GM19023 (cell line): ENCODE data around the gene WFDC1.

Experiments used
- ATAC-seq: cut with Tn5 transposase; IDR thresholded peaks from one replicate; pipeline ENCODE4 v1.9.1; 2021; ENCODE audit warnings: mild to moderate bottlenecking, moderate library complexity; ENCODE audit not compliant: unreplicated experiment

The WFDC1 gene, protein sequence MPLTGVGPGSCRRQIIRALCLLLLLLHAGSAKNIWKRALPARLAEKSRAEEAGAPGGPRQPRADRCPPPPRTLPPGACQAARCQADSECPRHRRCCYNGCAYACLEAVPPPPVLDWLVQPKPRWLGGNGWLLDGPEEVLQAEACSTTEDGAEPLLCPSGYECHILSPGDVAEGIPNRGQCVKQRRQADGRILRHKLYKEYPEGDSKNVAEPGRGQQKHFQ

DNA sequence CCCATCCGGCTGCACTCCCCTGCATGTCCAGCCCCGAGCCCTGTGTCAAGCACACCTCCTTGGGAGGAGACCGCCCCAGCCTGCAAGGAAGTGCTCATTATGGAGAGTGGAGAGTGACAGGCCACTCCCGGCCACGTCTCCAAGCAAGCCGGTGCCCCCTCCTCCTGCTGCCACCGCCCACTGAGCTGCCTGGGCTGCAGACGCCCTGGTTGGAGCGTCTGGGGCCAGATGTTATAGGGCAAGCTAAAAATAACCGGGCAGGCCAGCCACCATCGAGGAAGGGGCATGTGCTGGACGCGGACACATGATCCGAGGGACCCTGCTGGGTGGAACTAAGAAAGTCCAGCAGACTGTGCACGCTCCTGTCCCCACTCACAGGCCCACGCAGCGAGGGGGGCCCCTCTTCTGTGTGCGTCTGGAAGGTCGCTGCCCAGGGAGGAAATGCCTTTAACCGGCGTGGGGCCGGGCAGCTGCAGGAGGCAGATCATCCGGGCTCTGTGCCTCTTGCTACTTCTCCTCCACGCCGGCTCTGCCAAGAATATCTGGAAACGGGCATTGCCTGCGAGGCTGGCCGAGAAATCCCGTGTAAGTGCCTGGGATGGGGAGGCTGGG lies at the start of gene WFDC1:
TSS of gene WFDC1 (plus strand) at position 348 of the 612 bp plus-strand sequence. CDS start at position 442, 94 bp downstream.
- ATAC-seq: no peak

DNA sequence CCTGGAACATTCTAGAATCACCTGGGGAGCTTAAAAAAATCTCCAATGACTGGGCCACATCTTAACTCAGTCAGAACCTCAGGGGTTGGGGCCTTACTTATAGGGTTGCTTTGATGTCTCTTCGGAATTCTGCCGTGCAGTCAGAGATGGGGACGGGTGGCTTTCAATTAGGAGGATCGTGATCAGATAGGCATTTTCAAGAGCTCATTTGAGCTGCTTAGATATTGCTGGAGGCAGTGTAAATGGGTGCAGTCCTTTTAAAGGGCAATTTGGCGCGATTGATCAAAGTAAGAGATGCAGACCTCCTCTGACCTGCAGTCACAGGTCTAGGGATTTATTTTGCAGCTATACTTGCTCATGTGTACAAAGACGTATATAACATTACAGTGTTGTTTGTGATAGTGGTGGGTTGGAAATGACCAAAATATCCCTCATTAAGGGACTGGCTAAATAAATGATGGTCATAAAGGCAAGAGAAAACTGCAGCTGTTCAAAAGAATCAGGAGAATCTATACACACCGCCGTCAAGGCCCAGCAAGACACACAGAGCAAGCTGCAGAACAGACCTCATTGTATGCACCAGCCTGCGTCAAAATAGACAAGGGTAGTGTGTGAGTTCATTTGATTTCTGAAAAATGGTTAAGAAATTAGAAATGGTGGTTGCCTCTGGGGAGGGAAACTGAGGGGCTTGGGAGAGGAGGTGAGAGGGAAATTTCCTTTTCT lies 48.6 kb upstream of the WFDC1 start:
- ATAC-seq: no peak

DNA sequence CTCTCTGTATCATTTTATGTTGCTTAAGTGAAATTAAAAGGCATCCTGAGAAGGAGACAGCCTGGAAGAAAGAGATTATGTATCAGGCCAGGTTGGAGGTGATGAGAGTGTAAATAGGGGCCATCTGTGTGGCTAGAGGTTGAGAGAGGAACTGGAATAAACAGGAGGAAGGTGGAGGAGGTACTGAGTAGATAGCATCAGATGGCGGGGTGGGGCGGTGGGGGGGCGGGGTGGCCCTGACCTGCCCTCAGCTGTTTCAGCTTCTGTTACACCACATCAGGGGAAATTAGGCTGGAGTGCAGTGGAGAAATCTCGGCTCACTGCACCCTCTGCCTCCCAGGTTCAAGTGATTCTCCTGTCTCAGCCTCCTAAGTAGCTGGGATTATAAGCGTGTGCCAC lies 48.0 kb upstream of the WFDC1 start:
- ATAC-seq: no peak

DNA sequence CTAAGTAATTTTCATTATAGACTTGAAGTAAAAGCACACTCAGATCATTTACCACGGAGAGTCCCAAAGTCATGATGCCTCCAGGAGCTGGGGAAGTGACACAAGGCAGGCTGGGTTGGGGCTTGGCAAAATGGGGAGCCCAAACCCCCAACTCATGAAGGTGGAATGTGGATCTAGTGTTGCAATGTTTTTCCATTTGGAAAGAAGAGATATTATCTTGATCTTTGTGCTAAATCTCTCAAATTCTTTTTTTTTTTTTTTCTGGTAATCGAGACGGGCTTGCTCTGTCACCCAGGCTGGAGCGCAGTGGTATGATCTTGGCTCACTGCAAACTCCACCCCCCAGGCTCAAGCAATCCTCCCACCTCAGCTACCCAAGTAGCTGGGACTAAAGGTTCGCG lies 47.3 kb upstream of the WFDC1 start:
- ATAC-seq: no peak

DNA sequence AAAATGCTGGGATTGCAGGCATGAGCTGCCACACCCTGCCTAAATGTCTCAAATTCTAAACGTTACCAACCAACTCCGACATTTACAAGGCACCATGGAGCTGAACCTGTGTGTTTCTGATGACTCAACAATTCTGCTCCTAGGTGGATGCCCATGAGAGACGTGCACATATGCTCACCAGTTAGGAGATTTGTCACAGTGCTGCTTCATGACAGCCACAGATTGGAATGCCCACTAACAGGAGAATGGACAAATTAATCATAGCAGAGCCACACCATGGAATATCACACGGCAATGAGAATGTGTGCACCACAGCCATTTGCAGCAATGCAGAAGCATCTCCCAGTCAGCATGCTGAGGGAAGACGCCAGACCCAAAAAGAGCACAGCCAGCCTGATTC lies 46.8 kb upstream of the WFDC1 start:
- no peak for ATAC-seq

DNA sequence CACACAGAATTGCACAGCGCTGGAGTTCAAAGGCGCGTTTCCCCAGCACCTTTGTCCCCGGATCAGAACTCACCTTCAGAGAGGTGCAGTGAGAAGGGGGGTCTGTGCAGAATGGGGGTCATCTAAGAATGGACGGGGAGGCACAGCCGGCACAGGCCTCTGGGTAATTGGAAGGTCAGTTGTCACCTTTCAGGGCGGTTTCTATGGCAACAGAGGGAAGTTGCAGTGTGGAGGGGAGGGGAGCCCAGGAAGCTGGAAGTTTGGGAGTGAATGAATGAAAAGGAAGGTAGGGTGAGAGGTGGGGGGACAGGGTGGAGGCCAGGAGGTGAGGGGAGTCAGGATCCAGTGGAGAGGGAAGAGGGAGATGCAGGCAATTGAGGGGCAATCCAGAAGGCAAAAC lies 42.5 kb upstream of the WFDC1 start:
- ATAC-seq: no peak

DNA sequence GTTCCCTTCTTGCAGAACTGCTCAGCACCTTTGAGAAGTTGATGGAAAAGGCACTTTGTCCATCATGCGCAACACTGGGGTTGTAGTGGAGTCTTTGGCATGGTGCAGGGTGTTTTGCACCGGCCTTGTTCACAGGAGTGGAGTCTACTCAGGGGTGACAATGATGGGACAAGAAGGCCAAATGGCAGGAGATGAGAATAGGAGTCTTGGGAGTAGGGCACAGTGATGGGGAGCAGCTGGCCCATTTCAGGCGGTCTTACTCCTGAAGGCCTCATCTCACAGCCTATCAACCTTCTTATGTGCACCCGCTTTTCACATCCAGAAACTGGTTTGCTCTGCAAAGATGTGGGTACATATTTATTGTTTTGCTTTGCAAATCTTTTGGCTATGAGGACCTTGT lies 41.5 kb upstream of the WFDC1 start:
- no peak for ATAC-seq

DNA sequence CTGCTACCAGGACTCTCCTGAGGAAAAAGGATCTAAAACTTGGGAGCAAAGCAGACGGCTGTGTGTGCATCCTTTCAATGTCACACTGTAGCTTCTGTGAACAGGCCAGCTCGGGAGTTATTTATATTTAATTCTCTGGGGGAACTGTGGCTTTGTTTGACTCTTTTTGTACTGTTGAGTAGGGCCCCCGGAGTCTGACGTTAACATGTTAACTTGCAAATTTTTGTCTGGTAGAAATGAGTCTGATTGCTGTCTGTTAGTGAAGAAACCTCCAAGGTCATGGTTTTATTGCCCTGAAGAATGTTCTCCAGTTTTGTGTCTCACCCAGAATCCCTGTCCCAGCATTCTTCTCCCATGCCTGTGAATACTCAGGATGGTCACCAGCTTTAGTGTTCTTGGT lies 40.6 kb upstream of the WFDC1 start:
- ATAC-seq: no peak

DNA sequence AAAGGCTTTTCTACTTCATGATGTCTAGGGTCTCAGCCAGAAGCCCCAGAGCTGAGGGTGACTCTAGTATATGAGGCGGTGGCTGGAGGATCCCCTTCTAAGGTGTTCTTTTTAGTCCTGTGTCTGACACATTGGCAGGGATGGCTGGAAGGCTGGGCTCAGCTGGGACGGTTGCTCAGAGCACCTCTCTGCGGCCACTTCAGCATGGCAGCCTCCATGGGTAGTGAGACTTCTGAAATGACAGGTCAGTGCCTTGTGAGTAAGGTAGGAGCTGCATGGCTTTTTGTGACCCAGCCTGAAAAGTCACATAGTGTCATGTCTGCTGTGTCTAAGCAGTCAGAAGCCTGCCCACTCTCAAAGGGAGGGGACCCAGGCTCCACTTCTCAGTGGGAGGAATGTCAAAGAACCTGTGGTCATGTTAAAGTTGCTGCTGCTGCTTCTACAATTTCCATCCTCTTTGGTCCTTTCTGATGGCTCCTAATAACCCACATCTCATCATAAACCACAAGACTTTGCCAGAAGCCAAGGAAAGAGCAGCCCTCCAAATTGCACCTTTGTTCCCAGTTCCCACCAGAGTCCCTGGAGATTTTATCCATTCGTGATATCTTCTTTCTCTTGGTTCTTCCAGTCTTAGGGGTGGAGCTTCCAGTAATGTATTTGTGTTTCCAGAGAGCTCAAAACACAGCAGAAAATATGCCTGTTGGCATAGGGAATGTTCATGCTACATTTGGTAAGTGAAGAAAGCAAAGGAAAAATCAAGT lies 39.4 kb upstream of the WFDC1 start:
- ATAC-seq: no peak

DNA sequence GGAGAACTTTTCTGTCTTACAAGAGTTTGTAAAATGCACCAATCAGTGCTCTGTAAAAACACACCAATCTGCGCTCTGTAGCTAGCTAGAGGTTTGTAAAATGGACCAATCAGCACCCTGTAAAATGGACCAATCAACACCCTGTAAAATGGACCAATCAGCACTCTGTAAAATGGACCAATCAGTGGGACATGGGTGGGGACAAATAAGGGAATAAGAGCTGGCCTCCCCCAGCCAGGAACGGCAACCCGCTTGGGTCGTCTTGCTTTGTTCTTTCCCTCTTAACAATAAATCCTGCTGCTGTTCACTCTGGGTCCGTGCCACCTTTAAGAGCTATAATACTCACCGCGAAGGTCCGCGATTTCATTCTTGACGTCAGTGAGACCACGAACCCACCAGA lies 36.4 kb upstream of the WFDC1 start:
- no peak for ATAC-seq

DNA sequence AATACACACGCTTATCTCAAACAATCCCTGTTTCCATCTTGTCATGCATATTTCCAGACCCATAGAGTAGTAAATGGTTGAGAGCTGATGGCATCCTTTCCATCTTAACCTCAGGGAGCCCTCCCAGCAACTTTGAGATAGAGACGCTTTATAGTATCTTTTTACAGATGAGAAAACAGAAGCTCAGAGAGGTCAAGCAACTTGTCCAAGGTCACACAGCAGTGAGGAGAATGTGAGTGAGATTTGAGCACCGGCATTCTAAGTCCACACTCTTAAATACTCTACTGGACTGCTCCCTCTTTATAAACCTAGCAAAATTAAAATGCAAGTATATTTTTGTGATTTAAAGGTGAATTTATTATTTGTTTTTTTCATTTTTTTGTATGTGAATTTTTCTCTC lies 35.0 kb upstream of the WFDC1 start:
- no peak for ATAC-seq

DNA sequence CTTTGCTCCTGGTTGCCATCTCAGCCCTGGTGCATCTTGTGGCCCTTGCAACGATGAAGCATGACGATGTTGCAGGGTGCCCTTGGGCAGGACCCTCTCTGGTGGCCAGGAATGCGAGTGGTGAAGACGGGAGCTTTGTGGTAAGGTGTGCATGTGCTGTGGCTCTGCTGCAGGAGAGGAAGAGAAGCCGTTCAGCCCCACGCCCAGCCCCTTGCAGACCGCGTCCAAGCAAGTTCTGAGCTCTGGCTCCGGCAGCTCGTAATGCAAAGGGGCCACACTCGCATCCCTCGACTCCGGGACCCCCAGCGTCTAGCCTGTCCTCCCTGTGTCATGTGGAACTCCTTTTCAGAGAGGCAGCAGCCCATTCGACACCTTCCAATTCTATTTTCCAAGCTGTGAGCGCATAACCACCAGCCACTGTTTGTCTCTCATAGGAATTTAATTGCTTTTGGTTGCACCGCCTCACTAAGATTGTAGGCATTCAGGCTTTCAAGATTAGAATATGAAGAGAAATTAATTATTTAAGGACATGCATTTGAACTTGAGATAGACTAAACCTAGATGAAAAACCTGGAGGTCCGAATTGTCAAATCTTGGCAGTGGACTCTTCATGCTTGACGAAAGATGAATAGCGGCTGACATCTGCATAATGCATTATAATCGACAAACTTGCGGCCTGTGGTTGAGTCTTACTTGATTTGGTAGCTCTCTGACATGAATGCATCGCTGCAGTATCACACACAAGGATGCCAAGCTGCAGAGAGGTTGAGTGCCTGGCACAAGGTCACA lies 33.7 kb upstream of the WFDC1 start:
- no peak for ATAC-seq

DNA sequence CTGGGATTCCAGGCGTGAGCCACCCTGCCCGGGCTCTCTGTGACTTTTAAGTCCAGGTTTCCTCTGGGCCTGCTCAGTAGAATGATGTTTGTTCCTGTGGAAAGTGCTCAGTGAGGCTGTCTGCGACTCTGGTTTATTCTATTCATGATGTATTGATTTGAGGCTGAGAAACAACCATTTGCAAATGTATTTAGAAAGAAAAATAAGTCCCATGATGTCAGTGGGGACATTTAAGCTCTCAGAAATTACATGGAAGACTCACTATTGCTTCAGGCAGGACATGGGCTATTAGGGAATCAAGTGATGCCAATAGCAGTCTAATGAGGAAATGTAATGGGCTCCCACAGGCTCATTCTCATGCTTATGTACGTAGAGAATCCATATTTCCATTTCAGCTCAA lies 32.6 kb upstream of the WFDC1 start:
- no peak for ATAC-seq

DNA sequence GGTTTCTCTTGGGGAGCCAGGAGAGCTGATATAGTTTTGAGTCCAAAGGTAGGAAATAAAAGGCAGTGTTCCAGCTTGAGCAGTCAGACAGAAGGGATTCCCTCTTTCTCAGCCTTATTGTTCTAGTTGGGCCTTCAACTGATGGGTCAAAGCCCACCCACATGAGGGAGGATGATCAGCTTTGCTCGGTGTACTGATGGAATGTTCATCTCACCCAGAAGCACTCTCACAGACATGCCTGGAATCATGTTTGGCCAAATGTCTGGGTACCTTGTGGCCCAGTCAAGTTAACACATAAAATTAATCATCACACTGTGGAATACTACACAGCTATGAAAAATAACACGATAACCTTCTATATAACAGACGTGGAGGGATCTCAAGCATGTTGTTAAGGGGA lies 31.7 kb upstream of the WFDC1 start:
- ATAC-seq: no peak

DNA sequence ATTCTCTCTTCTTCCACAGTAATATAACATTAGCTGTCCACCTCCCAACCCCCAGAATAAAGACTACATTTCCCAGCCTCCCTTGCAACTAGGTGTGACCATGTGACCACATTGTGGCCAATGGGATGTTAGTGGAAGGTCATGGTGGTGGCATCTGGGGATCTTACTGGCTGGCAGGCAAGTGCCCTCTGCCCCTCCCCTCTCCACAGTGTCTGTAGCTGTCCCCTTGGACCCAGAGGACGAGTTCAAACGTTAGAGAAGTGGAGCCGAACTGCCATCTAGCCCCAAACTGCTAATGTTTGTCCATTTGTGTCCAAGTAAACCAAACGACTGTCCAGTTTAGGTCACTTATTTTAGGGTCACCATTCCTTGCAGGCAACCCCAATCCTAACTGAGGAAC lies 28.2 kb upstream of the WFDC1 start:
- ATAC-seq: no peak

DNA sequence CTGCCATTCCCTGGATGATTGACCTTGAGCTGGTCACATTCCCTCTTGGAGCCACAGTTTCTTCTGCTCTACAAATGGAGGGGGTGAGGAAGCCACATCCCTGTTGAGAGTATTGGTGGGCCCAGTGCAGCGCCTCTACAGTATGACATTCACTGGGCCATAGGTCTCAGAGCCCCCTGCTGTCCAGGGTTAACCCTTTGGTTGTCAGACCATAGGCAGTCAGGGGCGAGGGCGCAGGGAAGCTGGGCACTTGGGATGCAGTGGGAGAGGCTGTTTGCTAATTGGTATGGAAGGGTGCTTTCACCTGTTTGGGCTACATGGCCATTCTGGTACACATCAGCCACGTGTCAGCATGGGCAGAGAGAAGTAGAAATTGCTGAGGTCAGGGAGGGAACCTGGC lies 27.3 kb upstream of the WFDC1 start:
- ATAC-seq: no peak

DNA sequence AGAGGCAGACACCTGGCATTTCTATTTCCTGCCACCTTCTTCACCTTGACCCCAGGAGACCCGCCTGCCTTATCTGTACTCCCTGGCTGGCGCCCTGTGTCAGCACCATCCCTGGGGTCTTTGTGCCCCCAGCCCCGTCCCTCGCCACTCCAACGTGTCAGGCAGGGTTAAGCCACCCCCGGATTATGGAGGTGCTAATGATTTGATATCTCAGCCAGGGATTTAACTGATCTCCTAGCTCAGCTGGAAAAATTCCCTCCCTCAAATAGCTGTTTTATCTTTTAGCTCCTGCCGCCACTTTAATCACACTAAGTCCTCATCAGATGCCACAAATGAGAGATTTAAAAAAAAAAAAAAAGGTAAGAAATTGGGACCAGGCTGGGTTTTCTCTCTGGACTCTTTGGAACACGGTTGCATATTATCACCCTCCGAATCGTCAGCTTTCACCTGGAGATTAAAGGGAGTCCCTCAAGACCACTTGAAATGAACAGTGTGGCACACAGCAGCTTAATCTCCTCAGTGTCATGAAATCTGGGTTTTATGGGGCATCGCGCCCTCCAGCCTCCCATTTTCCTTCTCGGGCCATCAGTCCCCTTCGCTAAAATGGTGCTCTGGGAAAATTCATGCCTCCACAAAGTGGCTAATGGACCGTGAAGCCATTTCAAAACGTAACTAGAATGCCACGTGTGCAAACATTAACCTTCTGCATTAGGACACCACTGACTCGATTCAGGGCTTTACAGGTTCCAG lies 26.2 kb upstream of the WFDC1 start:
- ATAC-seq: no peak

DNA sequence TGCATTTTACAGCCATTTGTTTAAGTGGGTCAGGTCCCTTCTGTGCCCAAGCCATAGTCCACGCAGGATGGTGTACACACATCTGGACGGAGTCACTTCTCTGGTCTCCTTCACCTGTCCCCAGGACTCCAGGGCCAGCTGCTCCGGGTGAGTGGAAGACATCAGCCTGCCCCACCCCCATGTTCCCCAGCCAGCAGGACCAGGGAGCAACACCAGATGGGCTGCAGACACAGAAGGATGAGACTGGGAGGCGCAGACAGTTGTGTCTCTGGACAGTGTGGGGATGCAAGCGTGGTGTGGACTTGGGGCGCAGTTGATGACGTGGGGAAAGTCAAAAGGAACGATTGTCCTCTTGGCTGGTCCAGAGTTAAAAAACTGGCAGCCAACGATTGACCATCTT lies 24.6 kb upstream of the WFDC1 start:
- ATAC-seq: no peak

DNA sequence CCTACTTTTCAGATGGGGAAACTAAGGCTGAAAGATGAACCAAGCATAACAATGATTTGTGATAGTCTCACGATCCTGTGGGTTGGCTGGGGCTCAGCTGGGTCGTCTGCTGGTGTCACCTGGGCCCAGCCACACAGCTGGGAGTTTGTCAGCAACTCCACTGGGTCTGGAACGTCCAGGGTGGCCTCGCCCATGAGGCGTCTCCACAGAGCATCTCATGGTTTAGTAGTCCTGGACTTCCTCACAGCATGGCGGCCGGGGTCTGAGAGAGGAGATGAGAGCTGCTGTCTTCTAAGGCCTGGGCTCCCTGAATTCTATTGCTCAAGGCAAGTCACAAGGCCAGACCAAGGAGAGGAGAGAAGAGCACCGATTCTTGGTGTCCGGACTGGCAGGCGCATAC lies 24.1 kb upstream of the WFDC1 start:
- no peak for ATAC-seq

DNA sequence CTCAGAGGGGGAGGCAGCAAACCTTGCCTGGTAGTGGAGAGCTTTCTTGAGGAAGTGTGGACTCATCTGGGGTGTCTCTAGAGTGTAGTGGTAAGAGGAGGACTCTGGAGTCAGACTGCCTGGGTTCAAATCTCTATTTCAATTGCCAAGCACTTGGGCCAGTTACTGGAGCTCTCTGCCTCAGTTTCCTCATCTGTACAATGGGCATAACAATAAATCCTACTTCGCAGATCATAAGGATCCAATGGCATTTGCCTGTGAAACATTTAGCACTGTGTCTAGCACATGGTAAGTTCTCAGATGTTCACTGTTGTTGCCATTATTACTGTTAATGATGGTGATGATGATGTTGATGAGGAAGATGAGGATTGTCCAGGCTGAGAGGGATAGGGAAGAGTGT lies 23.6 kb upstream of the WFDC1 start:
- ATAC-seq: no peak
